Tibial nerve (tissue), 3 donors: ENCODE results near the gene NTF3.

Source experiments
- POLR2A ChIP-seq, 2 donors: fragments of 450-650 bp; IDR thresholded peaks; one replicate each; pipeline ENCODE4 v1.6.1; 2017; ENCODE audit warnings: antibody characterized with exemption in 2 of 2, mild to moderate bottlenecking in 2 of 2, moderate library complexity in 2 of 2
- TF ChIP-seq, protein P1 (sequence below), 5 experiments: fragments of 200-600 bp in 3 of 5; fragments of 450-650 bp in 2 of 5; sonication (generic) in 3 of 5; IDR thresholded peaks; one replicate each; pipeline ENCODE4 v1.5.1; 2016 to 2019; ENCODE audit warnings: antibody characterized with exemption in 5 of 5, mild to moderate bottlenecking in 3 of 5, moderate library complexity in 2 of 5

- TF ChIP-seq, protein P1, sequence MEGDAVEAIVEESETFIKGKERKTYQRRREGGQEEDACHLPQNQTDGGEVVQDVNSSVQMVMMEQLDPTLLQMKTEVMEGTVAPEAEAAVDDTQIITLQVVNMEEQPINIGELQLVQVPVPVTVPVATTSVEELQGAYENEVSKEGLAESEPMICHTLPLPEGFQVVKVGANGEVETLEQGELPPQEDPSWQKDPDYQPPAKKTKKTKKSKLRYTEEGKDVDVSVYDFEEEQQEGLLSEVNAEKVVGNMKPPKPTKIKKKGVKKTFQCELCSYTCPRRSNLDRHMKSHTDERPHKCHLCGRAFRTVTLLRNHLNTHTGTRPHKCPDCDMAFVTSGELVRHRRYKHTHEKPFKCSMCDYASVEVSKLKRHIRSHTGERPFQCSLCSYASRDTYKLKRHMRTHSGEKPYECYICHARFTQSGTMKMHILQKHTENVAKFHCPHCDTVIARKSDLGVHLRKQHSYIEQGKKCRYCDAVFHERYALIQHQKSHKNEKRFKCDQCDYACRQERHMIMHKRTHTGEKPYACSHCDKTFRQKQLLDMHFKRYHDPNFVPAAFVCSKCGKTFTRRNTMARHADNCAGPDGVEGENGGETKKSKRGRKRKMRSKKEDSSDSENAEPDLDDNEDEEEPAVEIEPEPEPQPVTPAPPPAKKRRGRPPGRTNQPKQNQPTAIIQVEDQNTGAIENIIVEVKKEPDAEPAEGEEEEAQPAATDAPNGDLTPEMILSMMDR (IDR thresholded peaks at IDR 0.05) = no peak
- TF ChIP-seq POLR2A (IDR thresholded peaks at IDR 0.05) = no peak
Measured at GRCh38 chr12:5473783-5474116, 41.8 kb downstream of the NTF3 start.
